GM21737 (cell line): Measurements from ENCODE around the gene CDKN1C.

Experiments
- ATAC-seq: cut with Tn5 transposase; IDR thresholded peaks from one replicate; pipeline ENCODE4 v1.9.1; 2021; ENCODE audit warnings: mild to moderate bottlenecking, moderate library complexity; ENCODE audit not compliant: unreplicated experiment

Gene CDKN1C

DNA sequence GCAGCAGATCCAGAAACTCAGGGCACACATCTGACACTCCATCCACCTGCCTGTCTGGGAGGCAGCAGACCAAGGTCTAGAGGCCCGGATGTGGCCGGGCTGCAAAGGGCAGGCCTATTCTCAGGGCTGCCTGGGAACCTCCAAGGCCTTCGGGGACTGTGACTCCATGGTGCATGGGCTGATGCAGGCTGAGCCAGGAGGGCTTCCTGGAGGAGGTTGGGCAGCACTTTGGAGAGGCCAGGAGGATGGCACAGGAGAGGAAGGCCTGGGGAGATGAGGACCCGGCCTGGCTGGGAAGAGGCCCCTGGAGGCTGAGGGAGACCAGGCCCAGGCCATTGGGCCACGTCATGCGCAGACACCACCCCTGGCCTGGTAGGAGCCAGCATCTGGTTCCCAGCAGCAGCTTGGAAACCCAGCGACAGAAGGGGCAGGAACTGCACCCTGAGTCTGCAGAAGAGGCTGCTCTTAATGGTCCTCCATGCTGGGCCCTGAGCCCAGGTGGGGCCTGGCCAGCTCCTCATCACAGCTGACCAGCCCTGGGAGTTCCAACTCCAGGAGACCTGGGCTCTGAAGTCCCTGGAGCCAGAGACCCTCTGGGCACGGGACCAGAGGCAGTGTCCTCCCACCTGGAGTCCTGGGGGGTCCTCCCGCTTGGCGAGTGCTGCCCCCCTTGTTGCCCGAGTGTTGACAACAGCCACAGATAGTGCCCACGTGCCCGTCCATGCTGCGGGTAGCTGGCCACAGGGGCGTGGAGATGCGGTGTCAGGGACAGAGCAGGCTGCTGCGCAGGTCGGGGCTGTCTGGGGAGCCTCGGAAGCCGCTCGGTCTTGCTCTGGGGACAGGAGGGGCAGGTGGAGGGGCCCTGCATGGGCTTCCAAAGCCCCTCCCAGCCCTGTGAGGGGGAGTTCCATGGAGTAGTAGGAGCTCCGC lies 38.1 kb upstream of the CDKN1C start:
- no peak for ATAC-seq

DNA sequence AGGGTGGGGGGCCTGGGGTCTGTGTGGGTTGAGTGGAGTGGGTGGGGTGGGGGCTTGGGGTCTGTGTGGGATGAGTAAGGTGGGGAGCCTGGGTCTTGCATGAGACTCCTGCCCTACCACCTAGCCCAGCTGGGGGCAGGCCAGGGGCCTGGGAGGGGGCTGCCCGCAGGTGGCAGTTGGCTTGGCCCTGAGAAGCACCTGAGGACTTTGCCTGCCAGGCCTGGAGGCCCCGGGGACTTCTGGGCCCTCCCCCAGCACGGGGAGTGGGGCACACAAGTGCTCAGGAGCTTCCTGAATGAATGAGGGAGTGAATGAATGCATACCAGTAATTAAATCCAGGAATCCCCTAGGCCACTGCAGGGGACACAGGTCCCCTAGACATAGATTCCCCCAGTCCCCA lies 37.1 kb upstream of the CDKN1C start:
- no peak for ATAC-seq

DNA sequence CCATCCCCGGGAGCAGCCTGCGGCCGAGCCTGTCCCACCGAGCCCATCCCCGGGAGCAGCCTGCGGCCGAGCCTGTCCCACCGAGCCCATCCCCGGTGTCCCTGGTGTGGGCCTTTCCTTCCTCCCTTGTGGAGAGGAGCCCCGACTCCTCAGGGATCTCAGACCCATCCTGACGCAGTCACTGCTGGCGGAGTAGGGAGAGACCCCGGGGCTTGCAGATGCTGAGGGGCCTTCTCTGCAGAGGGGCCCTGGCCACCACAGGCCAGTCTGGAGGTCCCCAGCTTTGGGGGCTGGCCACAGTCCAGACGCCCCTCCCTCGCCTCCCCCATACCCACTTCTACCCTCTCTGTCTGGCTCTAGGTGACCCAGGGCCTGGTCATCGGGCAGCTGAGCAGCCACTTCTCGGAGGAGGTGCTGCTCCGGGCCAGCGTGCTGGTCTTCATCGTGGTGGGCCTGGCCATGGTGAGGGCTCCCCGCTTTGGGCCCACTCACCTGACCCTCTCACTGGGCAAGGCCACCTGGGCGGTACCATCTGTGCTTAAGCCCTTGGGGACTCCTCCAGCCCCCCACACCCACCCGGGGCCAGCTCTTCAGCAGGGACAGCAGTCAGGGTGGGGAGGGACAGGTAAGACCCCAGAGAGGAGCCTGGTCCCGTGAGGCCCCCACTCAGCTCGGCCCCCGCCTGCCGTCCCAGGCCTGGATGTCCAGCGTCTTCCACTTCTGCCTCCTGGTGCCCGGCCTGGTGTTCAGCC lies 36.3 kb upstream of the CDKN1C start:
- ATAC-seq: no peak

DNA sequence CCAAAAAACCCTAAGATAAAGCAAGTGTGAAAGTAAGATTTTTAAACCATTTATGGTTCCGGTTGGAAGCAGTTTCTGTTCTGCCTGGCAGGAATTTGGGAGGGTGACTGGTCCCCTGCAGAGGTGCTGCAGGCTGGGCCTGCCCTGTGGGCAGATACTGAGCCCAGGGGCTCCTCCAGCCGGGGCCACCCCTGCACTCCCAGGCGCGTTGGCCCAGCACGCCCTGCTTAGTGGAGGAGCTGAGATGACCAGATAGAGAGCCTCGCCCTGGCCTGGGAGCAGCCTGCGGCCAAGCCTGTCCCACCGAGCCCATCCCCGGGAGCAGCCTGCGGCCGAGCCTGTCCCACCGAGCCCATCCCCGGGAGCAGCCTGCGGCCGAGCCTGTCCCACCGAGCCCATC lies 35.7 kb upstream of the CDKN1C start:
- no peak for ATAC-seq

DNA sequence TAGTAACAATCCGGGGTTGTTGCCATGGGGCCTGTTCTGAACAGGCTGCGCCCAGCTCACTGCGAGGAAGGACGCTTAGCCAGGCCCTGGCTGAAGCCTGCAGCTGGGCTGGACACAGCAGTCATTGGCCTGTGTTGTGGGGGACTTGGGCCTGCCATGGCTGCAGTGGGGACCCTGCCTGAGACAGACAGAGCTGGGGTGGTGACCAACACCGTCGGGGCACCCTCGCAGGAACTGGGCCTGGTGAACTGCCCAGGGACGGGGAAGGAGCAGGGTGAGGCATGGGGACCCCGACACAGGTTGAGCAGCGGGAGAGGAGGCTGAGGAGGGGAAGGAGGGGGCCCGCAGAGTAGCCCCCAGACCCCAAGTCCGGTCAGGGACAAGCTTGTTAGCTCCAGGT lies 34.8 kb upstream of the CDKN1C start:
- no peak for ATAC-seq

DNA sequence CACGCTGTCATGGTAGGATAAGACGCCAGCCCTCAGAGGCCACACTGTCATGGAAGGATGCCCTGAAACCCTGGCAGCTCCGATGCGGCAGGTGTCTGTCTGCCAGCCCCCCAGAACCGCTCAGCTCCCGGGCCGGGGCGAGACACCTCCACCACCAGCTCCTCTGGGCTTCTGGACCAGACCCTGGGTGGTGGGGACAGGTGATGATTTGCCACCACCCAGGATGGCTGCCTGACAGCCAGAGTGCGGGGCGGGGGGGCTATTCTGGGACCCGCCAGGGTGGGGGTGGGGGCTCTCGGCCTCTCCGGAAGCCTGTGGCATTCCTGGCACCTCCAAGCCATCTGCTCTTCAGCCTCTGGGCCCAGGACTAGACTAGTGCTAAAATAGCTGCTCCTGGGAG lies 34.3 kb upstream of the CDKN1C start:
- no peak for ATAC-seq

DNA sequence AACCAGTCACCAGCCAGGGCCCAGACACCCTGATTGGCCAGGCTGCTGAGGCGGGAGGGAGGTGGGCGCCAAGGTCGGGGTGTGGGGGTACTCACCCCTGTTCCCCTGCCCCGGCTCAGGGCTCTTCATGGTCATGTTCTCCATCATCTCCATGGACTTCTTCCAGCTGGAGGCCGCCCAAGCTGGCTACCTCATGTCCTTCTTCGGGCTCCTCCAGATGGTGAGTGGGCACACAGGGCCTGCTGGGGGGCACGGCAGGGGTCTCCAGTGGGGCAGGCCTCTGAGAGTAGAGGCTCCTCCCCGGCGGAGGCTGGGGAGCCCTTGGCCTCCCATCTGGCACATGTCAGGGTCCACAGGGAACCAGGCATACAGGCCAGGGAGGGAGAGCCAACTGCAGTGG lies 33.6 kb upstream of the CDKN1C start:
- no peak for ATAC-seq

DNA sequence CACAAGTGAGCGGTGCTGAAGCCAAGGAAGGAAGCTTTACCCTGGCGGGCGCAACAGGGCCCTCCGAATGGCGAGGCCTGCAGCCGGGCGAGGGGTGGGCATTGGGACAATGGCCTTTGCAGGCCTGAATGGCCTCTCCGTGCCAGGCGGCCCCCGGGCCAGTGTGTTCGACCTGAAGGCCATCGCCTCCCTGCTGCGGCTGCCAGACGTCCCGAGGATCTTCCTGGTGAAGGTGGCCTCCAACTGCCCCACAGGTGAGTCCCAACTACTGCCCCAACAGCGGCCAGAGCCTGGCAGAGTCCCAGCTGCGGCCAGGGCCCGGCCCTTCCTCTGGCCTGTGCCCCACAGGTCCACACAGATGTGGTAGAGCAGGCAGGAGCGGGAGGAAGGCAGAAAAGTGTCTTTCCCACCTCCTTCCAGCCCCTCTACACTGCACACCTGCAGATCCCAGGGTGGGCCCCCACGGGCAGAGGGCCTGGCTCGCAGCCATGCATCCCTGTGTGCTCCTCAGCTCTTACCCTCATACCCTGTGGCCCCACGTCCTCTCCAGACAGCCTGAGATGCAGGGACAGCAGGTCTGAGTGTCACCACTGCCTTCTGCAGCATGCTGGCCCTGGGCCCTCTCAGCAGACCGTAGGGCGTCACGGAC lies 32.4 kb upstream of the CDKN1C start:
- no peak for ATAC-seq

DNA sequence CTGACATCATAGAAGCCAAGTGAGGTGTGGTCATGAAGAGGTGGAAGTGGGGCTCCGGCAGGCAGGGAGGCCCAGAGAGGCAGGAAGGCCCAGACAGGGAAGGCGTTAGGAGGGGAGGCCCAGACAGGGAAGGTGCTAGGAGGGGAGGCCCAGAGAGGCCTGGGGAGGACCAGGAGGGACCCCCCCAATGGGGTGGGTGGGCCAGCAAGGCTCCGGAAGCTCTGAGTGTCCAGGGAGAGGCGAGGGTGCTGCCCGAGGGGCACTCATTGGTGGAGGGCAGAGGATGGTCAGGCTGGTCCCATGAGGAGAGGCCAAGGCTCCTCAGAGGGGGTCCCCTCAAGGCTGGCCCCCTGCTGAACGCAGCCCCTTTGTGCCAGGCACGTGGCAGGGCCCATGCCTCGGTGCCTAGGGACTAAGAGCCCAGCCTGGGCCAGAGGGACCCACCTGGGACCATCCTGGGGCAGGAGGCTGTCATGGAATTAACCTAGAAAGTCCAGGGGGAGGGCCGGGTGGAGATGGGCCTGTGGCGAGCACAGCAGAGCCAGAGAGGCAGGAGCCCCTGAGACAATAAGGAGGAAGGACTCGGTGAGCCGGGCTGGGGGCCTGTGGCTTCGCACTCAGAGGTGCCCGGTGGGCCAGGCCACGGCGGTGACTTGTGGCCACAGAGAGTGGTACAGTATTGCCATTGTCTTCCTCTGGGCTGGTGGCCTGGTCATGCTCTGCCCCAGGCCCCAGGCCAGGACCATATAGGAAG lies 31.5 kb upstream of the CDKN1C start:
- ATAC-seq: no peak

DNA sequence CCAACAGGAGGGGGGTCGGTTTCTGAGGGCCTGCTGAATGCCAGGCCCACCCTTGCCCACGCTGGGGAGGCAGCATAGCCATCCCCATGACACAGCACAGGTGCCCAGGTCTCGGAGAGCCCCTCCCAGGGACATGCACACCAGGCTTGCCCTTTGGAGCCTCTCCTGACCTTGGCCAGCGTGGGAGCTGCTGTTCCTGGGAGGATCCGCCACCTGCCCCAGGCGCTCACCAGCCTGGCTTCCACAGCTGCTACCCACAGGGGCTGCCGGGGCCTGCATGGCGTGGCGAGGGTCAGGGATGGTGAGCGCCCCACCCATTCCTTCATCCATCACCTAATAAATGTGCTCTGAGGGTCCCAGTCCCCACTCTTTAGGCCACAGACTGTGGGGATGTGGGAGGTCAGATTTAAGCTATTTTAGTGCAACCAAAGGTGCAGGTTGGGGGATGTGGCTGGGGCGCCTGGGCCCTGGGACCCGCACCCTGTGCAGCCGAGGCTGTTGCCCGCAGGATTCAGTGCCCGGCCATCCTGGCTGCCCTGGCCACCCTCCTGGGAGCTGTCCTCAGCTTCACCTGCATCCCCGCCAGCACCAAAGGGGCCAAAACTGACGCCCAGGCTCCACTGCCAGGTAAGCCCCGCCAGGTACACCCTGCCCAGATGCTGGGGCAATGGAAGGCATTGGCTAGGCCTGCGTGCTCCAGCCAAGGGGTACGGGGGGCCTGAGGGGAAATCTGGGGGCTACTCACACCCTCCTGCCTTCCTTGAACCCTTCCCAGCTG lies 30.7 kb upstream of the CDKN1C start:
- ATAC-seq: no peak

DNA sequence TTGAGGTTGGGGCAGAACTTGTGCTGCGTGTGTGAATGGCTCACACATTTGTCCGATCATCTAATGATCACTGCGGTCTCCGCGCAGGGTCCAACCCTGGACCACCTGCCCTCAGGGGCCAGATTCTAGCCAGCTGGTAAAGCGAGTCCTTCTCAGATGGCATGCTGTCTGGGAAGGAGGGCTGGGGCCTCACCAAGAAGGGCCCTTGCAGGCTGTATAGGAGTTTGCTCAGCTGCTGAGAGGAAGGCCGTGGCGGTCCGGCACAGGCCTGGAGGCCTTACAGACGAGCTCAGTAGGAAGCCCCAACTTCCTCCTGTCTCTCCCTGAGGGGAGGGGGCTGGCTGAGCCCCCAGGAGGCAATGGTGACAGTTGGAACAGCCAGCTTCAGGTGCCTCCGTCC lies 29.9 kb upstream of the CDKN1C start:
- no peak for ATAC-seq

DNA sequence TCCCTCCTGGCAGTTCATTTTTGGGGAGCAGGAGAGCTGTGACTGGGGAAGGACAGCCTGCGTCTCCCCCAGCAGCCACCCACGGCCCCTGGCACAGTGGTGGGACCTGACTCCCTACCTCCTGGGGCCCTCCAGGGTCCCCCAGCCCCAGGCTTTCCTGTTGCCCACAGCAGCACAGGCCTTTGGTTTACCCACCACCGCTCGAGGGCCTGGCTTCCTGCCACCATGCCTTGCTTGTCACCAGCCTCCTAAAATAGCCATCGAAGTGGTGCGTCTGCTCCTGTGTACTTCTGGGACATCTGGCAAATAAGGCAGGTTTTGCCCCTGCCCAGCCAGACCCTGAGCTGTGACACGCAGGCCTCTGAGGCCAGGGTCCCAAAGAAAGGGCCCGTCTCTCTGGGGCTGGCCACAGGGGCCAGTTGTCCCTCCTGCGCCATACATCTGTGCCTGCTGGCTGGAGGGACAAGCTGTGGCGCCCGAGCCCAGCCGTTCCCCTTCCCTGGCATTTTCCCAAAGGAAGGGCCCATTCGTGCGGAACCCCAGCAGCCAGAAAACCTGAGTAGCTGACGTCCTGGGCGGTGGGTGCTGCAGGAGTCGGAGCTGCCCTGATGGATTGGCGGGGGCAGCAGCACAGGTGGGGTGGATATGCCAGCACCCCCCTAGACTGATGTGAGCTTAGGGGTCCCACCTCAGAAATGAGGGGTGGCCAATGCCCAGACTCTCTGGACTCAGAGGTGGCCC lies 29.1 kb upstream of the CDKN1C start:
- no peak for ATAC-seq

DNA sequence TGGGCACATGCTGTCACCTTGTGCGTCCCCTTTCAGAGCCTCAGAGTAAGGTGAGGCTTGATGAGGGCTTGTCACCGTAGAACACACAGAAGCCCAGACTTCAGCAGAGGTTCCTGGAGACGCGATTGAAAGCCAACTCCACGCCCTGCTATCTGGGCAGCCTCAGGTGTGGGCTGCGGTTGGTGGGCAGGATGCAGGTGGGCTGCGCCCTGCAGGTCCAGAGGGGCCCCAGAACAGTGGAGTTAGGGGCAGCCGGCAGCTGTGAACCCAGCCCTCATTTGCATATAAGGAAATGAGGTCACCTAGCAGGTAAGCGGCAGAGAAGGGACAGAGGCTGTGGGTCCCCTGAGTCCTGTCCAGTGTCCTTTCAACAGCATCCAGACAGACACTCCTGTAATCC lies 28.2 kb upstream of the CDKN1C start:
- no peak for ATAC-seq

DNA sequence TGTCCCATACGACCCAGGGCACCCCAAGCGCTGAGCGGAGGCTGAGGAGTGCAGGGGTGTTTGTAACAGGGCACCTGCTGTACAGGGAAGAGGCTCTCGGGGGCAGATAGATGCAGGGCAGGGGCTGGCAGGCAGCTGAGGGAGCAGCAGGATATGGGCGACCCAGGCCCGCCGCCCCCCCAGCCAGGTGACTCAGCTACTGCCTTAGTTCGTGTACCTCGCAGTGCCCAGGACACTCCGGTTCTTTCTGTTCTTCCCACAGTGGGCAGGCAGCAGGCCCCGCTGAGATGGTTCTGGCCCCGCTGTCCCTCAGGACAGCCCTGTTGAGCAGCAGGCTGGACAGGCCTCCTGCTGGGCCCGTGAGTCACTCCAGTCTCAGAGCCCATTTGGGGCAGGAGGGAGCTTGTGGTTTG lies 27.4 kb upstream of the CDKN1C start:
- no peak for ATAC-seq

DNA sequence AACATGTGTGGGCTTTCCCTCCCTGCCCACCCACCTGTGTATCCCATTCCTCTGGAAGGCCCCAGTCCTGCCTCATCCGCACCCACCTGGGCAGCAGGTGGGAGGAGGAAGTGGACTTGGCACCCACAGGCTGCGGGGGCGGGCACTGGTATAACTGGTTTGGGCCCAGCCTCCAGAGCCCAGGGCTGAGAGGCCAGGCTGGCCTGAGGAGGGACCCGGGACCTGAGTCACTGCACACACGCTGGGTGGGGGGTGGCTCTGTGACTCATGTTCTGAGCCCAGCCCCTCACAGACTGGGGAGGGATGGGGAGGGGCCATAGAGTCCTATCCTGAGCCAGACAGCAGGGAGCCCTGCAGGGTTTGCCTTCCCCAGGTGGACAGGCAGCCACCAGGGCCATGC lies 26.9 kb upstream of the CDKN1C start:
- no peak for ATAC-seq

DNA sequence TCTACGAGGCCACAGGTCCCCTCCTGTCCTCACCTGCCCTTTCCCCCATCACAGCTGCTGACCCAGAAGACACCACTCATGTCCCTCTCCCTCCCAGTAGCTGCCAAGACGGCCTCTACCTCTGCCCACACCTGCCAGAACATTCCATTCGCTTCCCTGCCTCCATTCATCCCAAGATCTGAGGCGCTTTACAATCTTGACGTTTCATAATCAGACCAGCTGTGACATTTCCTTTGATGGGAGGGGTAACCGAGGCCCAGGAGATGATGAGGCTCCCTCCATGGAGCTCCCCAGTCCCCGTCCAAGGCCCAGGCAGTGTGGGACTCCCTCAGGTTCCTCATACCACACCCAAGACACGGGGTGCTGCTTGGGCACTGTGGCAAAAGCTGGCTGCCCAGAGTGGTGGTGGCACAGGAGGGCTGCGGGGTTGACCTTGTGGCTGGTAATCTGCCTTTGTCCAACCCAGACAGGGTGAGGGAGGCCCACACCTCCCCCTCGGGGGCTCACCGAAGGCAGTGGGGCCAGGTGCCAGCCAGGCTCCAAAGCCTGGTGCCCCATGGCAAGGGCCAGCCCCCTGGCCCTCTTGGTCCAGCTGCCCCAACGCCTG lies 26.3 kb upstream of the CDKN1C start:
- no peak for ATAC-seq

DNA sequence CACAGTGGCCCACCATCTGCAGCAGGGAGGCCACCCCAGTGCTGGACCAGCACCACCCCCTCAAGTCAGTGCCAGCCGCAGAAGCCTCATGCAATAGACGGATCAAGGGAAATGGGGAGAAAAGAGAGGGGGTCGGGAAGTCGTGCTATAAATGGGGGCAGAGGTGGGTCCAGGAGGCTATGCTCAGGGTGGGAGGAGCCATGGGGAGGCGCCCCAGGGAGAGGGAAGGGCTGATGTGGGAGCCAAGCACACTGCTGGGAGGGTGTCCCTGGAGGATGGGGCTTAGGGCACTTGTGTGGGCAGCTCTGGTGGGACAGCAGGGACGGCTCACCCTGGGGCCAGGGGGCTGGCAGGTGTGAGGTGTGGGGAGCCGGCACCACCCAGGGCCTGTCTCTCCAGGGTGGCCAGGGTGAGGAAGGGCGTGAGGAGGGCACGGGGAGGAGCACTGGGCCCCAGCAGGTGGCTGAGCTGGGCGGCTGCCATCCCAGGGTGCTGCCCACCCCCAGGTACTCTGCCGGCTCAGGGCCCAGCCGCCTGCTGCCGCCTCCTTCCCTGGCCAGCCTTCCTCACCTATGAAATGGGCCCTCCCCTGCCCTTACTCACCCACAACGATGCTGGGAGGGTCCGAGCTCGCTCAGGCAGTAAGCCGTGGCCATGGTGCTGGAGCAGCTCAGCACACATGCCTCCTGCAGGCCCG lies 25.7 kb upstream of the CDKN1C start:
- no peak for ATAC-seq

DNA sequence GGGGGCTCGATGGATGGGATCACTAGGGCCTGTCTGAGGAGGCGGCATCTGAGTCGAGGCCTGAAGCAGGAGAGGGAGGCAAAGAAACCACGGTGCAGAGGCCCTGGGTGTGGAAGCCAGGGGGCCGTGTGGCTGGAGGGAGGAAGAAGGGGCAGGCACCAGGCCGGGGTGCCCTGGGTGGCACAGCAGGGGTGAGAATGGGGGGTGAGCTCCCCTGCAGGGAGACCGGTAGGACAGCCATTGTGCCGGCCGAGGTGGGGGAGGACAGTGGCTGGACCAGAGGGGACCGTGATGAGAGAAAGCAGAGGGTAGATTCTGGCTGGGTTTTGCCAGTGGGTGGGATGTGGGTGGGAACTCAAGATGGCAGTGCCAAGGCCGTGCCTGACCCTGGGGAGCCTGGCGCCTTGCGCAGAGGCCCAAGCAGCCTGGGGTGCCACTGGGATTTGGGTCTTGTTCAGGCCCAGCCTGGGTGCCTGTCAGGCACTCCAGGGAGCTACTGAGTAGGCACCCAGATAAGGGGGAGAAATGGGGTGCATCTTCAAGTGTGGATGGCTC lies 24.9 kb upstream of the CDKN1C start:
- no peak for ATAC-seq
